Heart right ventricle (tissue), 16 donors: ENCODE measurements around the gene OR51B2. TPM values are rescaled to one million over a fixed set of nuclear protein-coding genes. Genes with fewer than 3 reads are reported as not detected.
A peak's percentile ranks its signal among the peaks of the same experiment; 100 is the strongest.

Source experiments
- ATAC-seq, 8 donors: fragments of 200-7000 bp; cut with Tn5 transposase; one replicate each; pipeline ENCODE4 v1.9.1; 2020; ENCODE audit warnings: mild to moderate bottlenecking in 8 of 8, moderate library complexity in 8 of 8, moderate number of reproducible peaks in 1 of 8
- DNase-seq, 2 donors: peaks; one replicate each; pipeline ENCODE4 v3.0.0-alpha.2; 2020
- H3K27ac ChIP-seq, 10 donors: fragments of 200-600 bp; sonication (generic) in 2 of 10; one replicate each; pipeline versions ENCODE4 v1.5.0 to v1.8.0; 2020 to 2022; ENCODE audit warnings: mild to moderate bottlenecking in 3 of 10
- H3K27me3 ChIP-seq, 7 donors: fragments of 200-600 bp; one replicate each; pipeline ENCODE4 v1.8.0; 2021 to 2022; ENCODE audit warnings: mild to moderate bottlenecking in 2 of 7
- H3K36me3 ChIP-seq, 9 donors: fragments of 200-600 bp; sonication (generic) in 1 of 9; one replicate each; pipeline versions ENCODE4 v1.5.0 to v1.8.0; 2020 to 2022; ENCODE audit warnings: mild to moderate bottlenecking in 2 of 9
- H3K4me1 ChIP-seq, 9 donors: fragments of 200-600 bp; sonication (generic) in 1 of 9; one replicate each; pipeline versions ENCODE4 v1.5.0 to v1.8.0; 2020 to 2022; ENCODE audit warnings: mild to moderate bottlenecking in 4 of 9
- H3K4me3 ChIP-seq, 10 donors: fragments of 200-600 bp; sonication (generic) in 2 of 10; one replicate each; pipeline versions ENCODE4 v1.5.0 to v1.8.0; 2020 to 2022; ENCODE audit warnings: mild to moderate bottlenecking in 7 of 10, moderate library complexity in 2 of 10
- H3K9me3 ChIP-seq, 11 donors: fragments of 200-600 bp in 10 of 11; sonication (generic) in 2 of 11; one replicate each; pipeline versions ENCODE4 v1.5.0 to v1.8.0; 2013 to 2022; ENCODE audit warnings: mild to moderate bottlenecking in 2 of 11, control low read depth in 1 of 11, moderate library complexity in 1 of 11
- CTCF ChIP-seq, 9 donors: fragments of 200-600 bp; sonication (generic) in 2 of 9; IDR thresholded peaks; one replicate each; pipeline versions ENCODE4 v1.5.0 to v1.8.0; 2021 to 2022; ENCODE audit warnings: antibody characterized with exemption in 9 of 9, mild to moderate bottlenecking in 5 of 9, moderate library complexity in 1 of 9
- WGBS, 2 donors: extraction: QIAGEN DNeasy Blood & Tissue Kit; methylation state at CpG; one replicate each; pipeline ENCODE4 v1.1.7; 2013; ENCODE audit warnings: inconsistent platforms in 1 of 2; 5-methylcytosine and 5-hydroxymethylcytosine counted together
- intact Hi-C, 10 donors: fragments of 100-400 bp; cut with DNase I; formaldehyde crosslinking; loops; one replicate each; pipeline versions ENCODE4 v1.11.1 to v1.14.2; 2022
- long read RNA-seq, 3 donors: library from polyadenylated mRNA; unstranded; transcript quantifications; one replicate each; pipeline ENCODE4 v2.0.0, GENCODE V29; 2020 to 2021
- polyA plus RNA-seq, 2 donors: library from polyadenylated mRNA; stranded (reverse); fragments of 200-250 nt; gene quantifications; one replicate each; pipeline ENCODE4 v1.2.3, GENCODE V29; 2013
- total RNA-seq, 10 donors: library from RNA; stranded (reverse); fragmentation: NEBNext Ultra II Directional in 3 of 10; extraction: Animal tissue kit (Norgen Biotek cat#: 25700) in 3 of 10; gene quantifications; one replicate each; pipeline versions ENCODE4 v1.2.1 to v1.2.4, GENCODE V29; 2021 to 2023
- donor health status: Arrhythmogenic right ventricular cardiomyopathy.
- donor health status: ischemic (EF 13 %, LVEDD 7.1; RV severe dilation, severe dysfunction).
- donor health status: healthy with polysubstance abuse.
- donor health status: DM: no; HTN: yes; CAD: no.
- donor health status: DM: no; HTN: no; CAD: no.
- donor health status: ischemic (EF 25% LVEDD 6.9; RV normal size, moderate dysfunction).
- donor health status: ischemic (EF 25% LVEDD 5.7; RV mildly dilated, moderate dysfunction).
- donor health status: healthy.
- donor health status: DM: yes; HTN: yes; CAD: no.
- donor health status: Ischemic cardiomyopathy.
- donor health status: ischemic (EF 35%, LVEDD 5.7; RV mildly dilated, moderate dysfunction).
- donor health status: nonischemic (EF 11% LVEDD 7.7; RV severe dilation, severe dysfunction).
- donor health status: DM: yes; HTN: yes; CAD: no.
- donor health status: PGD.
- donor health status: ischemic (EF 29% LVEDD 5.4; RV normal size, mild dysfunction).
- donor health status: nonischemic (EF 23%, LVEDD 6.1; RV moderate dilation, normal function).

The OR51B2 gene
- total RNA-seq (not detected), polyA plus RNA-seq (not detected)
- long read RNA-seq, donor 1, result 0 reads
- long read RNA-seq, donor 2, result 0 reads
- long read RNA-seq, donor 3, result 0 reads

GRCh38 chr11:5324197-5324596, at the start of gene OR51B2:
Gene OR51B2 (minus strand): TSS chr11:5324297. CDS start chr11:5324297, 0 bp downstream.
- Histone ChIP-seq H3K4me1 (no peaks in the 10 kb centered on the region), H3K36me3 (no peaks in the 10 kb centered on the region), H3K4me3 (no peak within 1 kb of the TSS), H3K27me3 (no peaks in the 10 kb centered on the region), H3K27ac (no peak within 1 kb of the TSS), H3K9me3 (no peaks in the 10 kb centered on the region)
- WGBS, 2 donors, result 71 to 74% methylated on average over 3 of the region's 3 CpGs
- intact Hi-C loops, result no loop called here
- DNase-seq (no peak), ATAC-seq (no peak)
- no peak for TF ChIP-seq CTCF (IDR thresholded peaks at IDR 0.05)

- ATAC-seq (no peak), DNase-seq (no peak)
- no peak overlapping the region for H3K4me3 ChIP-seq
- H3K4me1 ChIP-seq, result peaks cover 0 to 13% (median 5%) of the 10 kb centered on the region in 9 donors
- peak in 1 of 9 donors; percentile 18 for TF ChIP-seq CTCF (IDR thresholded peaks at IDR 0.05)
- intact Hi-C loops, result no loop called here
- no peak overlapping the region for H3K27ac ChIP-seq
- no peaks in the 10 kb centered on the region for H3K27me3 ChIP-seq
- H3K9me3 ChIP-seq, result peaks cover 0 to 10% (median 0%) of the 10 kb centered on the region in 11 donors
- no peaks in the 10 kb centered on the region for H3K36me3 ChIP-seq
Observed at GRCh38 chr11:5369789-5370188, 45.7 kb upstream of the OR51B2 start.

- 57 to 69% methylated on average over 3 of the region's 3 CpGs for WGBS, 2 donors
- intact Hi-C loops, result no loop called here
- Histone ChIP-seq H3K36me3 (no peaks in the 10 kb centered on the region), H3K27me3 (no peaks in the 10 kb centered on the region), H3K4me3 (no peak overlapping the region), H3K9me3 (peaks cover 0 to 10% (median 0%) of the 10 kb centered on the region in 11 donors), H3K27ac (no peak overlapping the region), H3K4me1 (peaks cover 0 to 13% (median 8%) of the 10 kb centered on the region in 9 donors)
- ATAC-seq (no peak), DNase-seq (no peak)
- no peak for TF ChIP-seq CTCF (IDR thresholded peaks at IDR 0.05)
Observed at GRCh38 chr11:5368502-5369043, 44.5 kb upstream of the OR51B2 start.

- intact Hi-C loops, result no loop called here
- Histone ChIP-seq H3K4me1 (peaks cover 0 to 13% (median 8%) of the 10 kb centered on the region in 9 donors), H3K36me3 (no peaks in the 10 kb centered on the region), H3K27ac (no peak overlapping the region), H3K4me3 (no peak overlapping the region), H3K9me3 (peaks cover 0 to 2% (median 0%) of the 10 kb centered on the region in 11 donors), H3K27me3 (no peaks in the 10 kb centered on the region)
- ATAC-seq (peak in 6 of 8 donors; percentile 20 to 68 (median 58)), DNase-seq (peak in 1 of 2 donors; percentile 12)
- no peak for TF ChIP-seq CTCF (IDR thresholded peaks at IDR 0.05)
- 23 to 53% methylated on average over 2 of the region's 2 CpGs for WGBS, 2 donors
Observed at GRCh38 chr11:5367448-5368074, 43.5 kb upstream of the OR51B2 start.
